Measurements from ENCODE around the gene IL26.
"Not testable (repeated sequence)": the region's sequence is repeated elsewhere in the genome, so short reads cannot be mapped to it uniquely, and the experiment has no call there.

IL26 gene

GRCh38 chr12:68190301-68190700, 35.3 kb downstream of the IL26 start:
- DNase-seq = no peak

GRCh38 chr12:68189821-68190242, 35.8 kb downstream of the IL26 start:
- DNase-seq = no peak

DNA sequence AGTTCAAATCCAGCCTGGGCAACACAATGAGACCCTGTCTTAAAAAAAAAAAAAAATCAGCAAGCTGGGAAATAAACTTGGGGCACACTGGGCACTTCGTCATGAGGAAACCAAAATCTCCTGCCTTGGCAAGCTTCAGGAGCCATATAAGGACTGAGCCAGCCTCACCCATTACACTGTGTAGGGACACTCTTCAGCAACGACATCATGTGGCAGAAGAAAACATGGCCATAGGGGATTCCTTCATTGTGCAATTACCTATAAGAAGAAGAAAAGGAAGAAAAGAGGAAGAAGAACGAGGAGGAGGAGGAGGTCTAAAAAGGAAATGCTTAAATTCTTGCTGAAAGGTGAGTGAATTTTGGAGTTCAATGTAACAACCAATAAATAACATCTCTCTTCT, 40.0 kb downstream of the IL26 start:
- no peak for DNase-seq

DNA sequence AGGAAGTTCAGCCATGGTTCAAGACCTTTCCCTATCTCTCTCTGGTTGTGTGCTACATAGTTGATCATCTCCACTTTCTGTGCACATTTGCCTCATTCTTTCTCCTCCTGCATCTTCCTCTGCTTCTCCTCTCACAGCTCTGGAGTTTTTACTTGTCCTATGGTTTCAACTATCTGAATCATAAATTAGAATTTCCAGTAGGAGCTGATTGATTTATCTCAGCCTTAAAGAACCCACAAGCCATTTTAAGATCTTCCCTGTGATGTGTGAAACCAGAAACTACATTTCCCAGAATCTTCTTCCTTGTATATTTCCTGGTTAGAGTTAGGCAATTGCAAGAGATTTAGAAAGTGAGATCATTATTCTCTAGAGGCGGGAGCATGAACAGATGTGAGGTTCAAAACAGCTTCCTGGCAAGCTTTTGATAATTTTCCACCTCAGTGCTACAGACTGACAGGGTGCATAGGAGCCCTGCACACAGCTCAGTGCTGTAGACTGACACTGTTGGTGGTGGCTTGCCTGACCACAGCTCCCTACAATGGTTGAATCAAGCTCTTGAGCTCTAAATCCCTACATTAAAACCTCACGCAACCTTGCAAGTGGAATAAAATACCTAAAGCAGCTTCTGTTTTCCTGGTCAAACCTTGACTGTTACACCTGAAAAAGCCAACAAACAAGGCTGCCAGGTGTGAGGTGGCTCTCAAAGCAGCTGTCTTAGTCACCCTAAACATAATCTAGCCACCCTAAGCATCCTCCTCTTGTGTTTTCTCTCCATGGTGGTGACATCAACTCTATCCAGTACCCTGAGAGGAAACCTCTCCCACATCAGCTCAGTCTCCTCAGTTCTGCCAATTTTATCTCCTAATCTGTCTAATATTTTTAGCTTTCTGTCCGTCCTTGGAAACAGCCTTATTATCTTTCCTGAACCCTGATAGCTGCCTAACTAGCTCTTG, 44.5 kb downstream of the IL26 start:
- DNase-seq = no peak

DNA sequence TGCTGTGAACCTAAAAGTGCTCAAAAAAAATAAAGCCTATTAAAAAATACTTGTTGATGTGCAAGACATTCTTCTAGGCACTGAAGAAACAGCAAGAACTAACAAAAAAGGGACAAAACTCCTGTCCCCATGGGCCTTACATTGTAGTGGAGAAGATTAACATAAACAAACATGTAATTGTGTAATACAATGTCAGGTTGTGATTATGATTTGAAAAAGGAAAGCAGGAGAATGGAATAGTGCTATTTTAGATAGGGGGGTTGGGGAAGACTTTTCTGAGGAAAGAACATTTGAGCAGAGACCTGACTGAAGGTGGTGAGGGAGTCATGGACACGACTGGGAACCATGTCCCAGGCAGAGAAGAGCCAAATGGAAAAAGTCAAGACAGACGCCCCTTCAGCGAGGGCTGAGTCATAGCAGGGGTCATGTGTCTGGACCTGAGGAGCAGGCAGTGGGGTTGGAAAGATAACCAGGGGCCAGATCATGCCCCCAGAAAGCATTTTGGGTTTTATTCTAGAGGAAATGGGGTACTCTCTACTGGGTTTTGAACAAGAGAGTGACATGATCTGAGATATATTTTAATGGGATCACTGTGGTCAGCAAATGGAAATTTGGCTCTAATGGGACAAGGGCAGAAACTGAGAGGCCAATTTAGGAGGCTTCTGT, 46.7 kb downstream of the IL26 start:
- DNase-seq = no peak

DNA sequence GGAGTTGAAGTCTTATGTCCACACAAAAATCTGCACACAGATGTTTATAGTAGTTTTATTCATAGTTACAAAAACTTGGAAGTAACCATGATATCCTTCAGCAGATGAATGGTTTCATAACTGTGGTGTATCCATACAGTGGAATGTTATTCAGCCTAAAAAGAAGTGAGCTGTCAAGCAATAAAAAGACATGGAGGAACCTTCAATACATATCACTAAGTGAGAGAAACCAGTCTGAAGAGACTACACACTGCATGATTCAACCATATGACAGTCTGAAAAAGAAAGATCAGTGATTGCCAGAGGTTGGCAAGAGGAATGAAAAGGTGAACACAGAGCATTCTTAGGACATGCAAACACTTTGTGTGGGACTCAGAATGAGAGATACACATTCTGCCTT, 47.4 kb downstream of the IL26 start:
- DNase-seq = no peak

- no peak for DNase-seq
Measured at GRCh38 chr12:68177562-68177961, 48.0 kb downstream of the IL26 start.

- DNase-seq = no peak
Measured at GRCh38 chr12:68176257-68176656, 49.4 kb downstream of the IL26 start.

DNA sequence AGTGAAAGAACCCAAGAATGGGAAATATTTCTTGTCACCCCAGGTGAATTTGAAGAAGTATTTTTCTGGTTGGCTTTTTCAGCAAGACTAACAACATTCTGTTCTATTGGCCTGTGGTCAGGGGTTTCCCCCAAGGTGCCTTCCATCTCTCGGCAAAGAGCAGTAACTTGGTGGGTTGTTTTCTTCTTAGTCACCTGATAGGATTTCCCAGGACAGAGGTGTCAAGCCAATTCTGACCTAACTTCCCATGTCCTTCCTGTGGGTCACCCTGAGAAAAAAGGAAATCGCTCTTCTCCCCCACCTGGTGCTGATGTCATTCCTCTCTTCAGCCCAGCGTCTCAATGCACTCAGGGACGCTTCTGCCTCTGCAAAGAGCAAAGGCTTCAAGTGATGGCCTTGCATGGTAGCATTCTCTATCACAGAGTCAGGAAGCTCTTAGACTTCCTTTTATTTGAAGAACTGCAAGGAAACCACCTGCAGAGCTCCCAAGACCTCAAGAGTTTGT, 50.0 kb downstream of the IL26 start:
- no peak for DNase-seq

DNA sequence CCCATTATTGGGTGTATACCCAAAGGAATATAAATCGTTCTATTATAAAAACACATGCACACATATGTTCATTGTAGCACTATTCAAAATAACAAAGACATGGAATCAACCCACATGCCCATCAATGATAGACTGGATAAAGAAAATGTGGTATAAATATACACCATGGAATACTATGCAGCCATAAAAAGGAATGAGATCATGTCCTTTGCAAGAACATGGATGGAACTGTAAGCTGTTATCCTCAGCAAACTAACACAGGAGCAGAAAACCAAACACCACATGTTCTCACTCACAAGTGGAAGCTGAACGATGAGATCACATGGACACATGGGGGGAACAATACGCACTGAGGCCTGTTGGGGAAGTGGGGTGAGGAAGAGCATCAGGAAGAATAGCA, 50.8 kb downstream of the IL26 start:
- not testable (repeated sequence) for DNase-seq

DNA sequence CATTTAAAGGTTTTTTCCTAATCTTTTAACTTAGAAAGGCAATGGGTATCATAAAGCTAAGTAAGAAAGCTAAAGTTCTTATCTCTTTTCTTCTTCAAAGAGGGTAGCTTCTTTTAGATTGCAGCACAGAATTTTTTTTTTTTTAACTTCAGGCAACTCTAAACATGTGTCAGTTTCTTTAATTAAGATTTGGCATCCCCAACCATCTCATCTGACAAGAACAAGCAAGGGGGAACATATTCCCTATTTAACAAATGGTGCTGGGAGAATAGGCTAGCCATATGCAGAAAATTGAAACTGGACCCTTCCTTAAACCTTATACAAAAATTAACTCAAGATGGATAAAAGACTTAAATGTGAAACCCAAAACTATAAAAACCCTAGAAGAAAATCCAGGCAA, 51.8 kb downstream of the IL26 start:
- DNase-seq = no peak

DNA sequence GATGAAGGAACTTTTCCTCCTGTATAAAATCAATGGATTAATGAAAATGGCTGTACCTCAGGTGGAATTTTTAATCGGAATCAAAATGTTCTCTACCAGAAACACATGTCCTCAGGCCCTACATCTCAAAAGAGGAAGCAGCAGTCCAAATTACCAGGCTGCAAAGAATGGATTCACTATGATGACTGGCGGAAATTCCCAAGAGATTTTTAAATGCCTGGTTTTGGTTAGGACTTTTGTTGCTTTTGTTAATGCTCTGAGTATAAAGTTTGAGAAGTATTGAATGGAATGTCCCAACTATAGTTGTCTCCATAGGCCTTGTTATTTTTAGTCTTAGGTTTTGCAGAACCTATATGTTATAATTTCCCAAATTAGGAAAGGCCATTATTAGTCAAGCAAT, 54.9 kb downstream of the IL26 start:
- DNase-seq = no peak

DNA sequence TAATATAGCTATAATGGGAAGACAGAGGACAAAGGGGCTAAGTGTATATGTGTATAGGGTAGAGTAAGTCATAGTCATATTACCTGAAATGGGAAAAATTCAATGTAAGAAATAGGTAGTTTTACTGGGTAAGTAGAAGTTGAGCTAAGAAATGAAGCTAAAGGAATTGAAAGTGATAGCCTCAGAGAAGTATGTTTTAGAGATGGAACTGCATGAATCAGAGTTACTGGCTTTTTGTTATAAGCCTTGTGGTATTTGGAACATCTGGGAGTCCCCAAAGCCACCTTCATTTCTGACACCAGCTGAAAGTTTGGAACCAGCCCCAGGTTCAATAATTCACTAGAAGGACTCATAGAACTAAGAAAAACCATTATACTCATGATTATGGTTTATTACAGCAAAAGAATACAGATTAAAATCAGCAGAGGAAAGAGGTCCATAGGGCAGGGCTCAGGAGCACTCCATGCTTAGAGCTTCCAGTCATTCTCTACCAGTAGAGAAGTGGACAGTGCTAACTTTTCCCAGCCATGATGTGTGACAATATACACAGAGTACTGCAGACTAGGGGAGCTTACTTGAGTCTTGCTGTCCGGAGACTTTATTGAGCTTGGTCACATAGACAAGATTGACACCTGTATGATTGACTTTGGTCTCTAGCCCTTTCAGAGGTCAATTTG, 56.3 kb downstream of the IL26 start:
- no peak for DNase-seq

- no peak for DNase-seq
Measured at GRCh38 chr12:68166317-68166831, 59.2 kb downstream of the IL26 start.

GRCh38 chr12:68163560-68164081, 62.0 kb downstream of the IL26 start:
- DNase-seq = no peak

DNA sequence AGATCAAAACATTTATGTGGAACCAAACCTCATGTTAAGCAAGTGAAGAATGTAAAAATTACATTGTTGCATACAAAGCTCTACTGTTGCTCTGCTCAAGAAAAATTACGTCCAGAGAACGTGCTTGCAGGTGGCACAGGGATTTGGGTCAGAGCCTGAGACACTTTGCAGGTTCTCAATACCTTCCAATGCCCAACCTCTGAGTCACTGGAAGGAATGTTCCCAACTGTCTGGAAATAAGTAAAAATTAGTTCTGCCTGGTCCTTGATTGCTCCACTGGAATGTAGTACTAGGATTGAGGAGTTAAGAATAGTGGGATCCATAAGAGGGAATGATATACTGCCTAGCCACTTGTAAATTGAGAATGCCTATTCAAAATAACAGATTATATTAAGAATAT, 63.2 kb downstream of the IL26 start:
- no peak for DNase-seq

DNA sequence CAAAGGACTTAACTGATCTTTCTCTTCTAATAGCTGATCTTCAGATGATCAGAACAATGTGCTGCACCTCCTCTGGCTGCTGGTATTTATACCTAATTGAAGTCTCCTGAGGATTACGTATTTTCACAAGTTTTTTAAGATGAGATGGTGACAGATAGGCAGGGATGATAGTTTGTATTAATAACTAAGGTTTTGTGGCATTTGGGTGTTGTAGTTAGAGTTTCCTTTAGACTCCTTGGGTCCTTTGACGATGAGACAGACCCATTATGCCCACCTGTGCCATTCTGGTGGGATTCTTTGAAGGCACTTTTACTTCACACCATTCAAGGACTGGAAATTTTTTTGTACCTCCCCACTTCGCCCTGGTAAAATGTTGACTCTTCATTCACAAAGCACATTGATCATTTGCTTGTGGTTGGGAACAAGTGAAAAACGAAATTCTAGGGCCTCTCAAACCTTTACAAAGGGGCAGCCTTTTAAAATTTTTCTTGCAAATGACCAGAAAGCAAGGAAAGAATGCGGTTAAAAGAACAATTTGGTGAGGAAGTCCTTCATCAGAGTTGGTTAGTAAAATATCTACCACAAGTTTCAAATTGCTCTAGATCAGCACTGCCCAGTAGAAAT, 65.8 kb downstream of the IL26 start, which contains the start of gene IFNG:
IFNG (minus strand) TSS at position 60 of the 624 bp plus-strand sequence. CDS start 125 bp downstream, outside the sequence.
- DNase-seq = no peak

DNA sequence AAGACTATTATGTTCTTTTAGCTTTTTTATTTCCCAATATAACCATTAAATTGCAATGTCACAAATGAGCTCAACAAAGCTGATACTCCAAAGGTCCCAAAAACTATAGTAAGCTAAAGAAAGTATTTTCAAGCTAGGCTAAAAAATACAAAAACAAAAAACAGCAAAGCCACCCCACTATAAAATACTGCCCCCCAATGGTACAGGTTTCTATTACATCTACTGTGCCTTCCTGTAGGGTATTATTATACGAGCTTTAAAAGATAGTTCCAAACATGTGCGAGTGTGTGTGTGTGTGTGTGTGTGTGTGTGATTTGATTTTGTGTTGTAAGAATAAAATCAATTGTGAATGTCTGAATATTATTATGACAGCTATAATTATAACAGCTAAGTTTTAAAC, 67.2 kb downstream of the IL26 start:
- DNase-seq = no peak

GRCh38 chr12:68157380-68157779, 68.2 kb downstream of the IL26 start:
- DNase-seq = no peak

DNA sequence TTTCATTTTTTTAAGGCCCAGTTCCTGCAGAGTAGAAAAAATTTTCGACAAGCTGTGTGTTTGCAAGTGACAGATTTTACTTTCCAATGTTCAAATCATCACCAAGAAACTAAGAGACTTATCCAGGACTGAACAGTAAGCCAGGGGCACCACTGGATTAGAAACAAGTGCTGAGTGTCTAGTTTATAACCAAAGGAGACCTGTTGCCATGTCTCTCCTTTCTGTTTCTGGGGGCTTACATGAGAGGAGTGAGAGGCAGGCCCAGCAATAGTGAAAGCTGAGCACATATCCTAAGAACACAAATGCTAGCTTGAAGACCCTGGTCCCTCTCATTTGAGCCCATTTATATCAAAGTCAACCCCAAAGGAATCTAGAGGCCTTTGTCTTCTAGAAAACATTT, 69.0 kb downstream of the IL26 start:
- no peak for DNase-seq

GRCh38 chr12:68154779-68155178, 70.8 kb downstream of the IL26 start:
- no peak for DNase-seq

Measured in 8988T (cell line).